SU-DHL-6 (cell line): ENCODE results near the gene SMYD2.

ENCODE experiments used
- CTCF ChIP-seq: fragments of 200-600 bp; sonication (generic); IDR thresholded peaks from one replicate; pipeline ENCODE4 v1.5.1; 2017; ENCODE audit warnings: antibody characterized with exemption, mild to moderate bottlenecking, low read length, moderate library complexity; ENCODE audit not compliant: insufficient read depth, poor library complexity, severe bottlenecking
- EZH2phosphoT487 ChIP-seq: fragments of 200-600 bp; sonication (generic), shearing (Covaris generic); conservative IDR thresholded peaks from 2 replicates; pipeline ENCODE4 v1.6.1; 2018; ENCODE audit warnings: mild to moderate bottlenecking, antibody characterized with exemption, low read length, moderate library complexity, mixed read lengths

- TF ChIP-seq CTCF: no peak
- no peak for TF ChIP-seq EZH2phosphoT487
Measured at GRCh38 chr1:214364786-214365295, 83.9 kb downstream of the SMYD2 start.
